Common myeloid progenitor, CD34-positive (primary cell): Measurements from ENCODE around the gene ZNF687. TPM values are rescaled to one million over a fixed set of nuclear protein-coding genes. Genes with fewer than 3 reads are reported as not detected.
A peak's percentile ranks its signal among the peaks of the same experiment; 100 is the strongest.

ENCODE experiments used
- CTCF ChIA-PET: fragments of 350-600 bp; sonication (Branson Sonifier 250); formaldehyde crosslinking; loops from one replicate; lab custom pipeline; 2021; ENCODE audit warnings: antibody characterized with exemption; lab: Charles Lee
- POLR2A ChIA-PET: fragments of 350-600 bp; sonication (Branson Sonifier 250); formaldehyde crosslinking; loops from one replicate; lab custom pipeline; 2021; ENCODE audit warnings: antibody characterized with exemption; lab: Charles Lee
- DNase-seq, 3 donors: peaks; one replicate each; pipeline versions ENCODE4 v3.0.0 to v3.0.0-alpha.2; 2013
- H3K27ac ChIP-seq, 2 experiments: 1 replicate in 1 of 2; 2 replicates in 1 of 2; pipeline ENCODE4 v1.7.0; 2013; ENCODE audit warnings: inconsistent platforms in 2 of 2, low read length in 2 of 2, mild to moderate bottlenecking in 2 of 2, low read depth in 1 of 2, moderate library complexity in 1 of 2; ENCODE audit not compliant: severe bottlenecking in 2 of 2, insufficient read depth in 1 of 2, poor library complexity in 1 of 2
- H3K27me3 ChIP-seq, 5 experiments: replicated peaks in 2 of 5; 1 replicate in 3 of 5; 2 replicates in 2 of 5; pipeline versions ENCODE4 v1.6.1 to v1.7.0; 2013; ENCODE audit warnings: low read length in 4 of 5, mild to moderate bottlenecking in 2 of 5, moderate library complexity in 2 of 5, inconsistent platforms in 1 of 5; ENCODE audit not compliant: insufficient read depth in 5 of 5, control insufficient read depth in 4 of 5
- H3K36me3 ChIP-seq, 4 experiments: 1 replicate in 2 of 4; 2 replicates in 2 of 4; pipeline versions ENCODE4 v1.6.1 to v1.7.0; 2013; ENCODE audit warnings: low read length in 3 of 4, control low read depth in 1 of 4, mild to moderate bottlenecking in 1 of 4; ENCODE audit not compliant: control insufficient read depth in 4 of 4, insufficient read depth in 4 of 4
- H3K4me1 ChIP-seq, 4 experiments: 1 replicate in 3 of 4; 2 replicates in 1 of 4; pipeline versions ENCODE4 v1.6.1 to v1.7.1; 2013; ENCODE audit warnings: low read length in 3 of 4, mild to moderate bottlenecking in 3 of 4, control low read depth in 1 of 4, inconsistent platforms in 1 of 4, moderate library complexity in 1 of 4; ENCODE audit not compliant: control insufficient read depth in 4 of 4, insufficient read depth in 4 of 4; ENCODE audit errors: control extremely low read depth in 1 of 4
- H3K4me3 ChIP-seq, 7 experiments: 1 replicate in 4 of 7; 2 replicates in 3 of 7; pipeline versions ENCODE4 v1.5.1 to v1.7.0; 2013; ENCODE audit warnings: mild to moderate bottlenecking in 7 of 7, low read length in 6 of 7, moderate library complexity in 6 of 7, inconsistent platforms in 2 of 7, low read depth in 2 of 7, control low read depth in 1 of 7; ENCODE audit not compliant: insufficient read depth in 4 of 7, control insufficient read depth in 1 of 7; ENCODE audit errors: extremely low read depth in 1 of 7
- H3K9me3 ChIP-seq, 5 experiments: 1 replicate in 4 of 5; 2 replicates in 1 of 5; pipeline versions ENCODE4 v1.6.1 to v1.7.1; 2013; ENCODE audit warnings: low read length in 4 of 5, mild to moderate bottlenecking in 2 of 5, inconsistent platforms in 1 of 5, low read depth in 1 of 5, moderate library complexity in 1 of 5; ENCODE audit not compliant: control insufficient read depth in 4 of 5, insufficient read depth in 2 of 5; ENCODE audit errors: control extremely low read depth in 1 of 5
- WGBS: methylation state at CpG from one replicate; pipeline ENCODE4 v1.1.5; 2013; ENCODE audit not compliant: insufficient coverage; 5-methylcytosine and 5-hydroxymethylcytosine counted together
- polyA plus RNA-seq: library from polyadenylated mRNA; unstranded; fragments of 120-200 nt; gene quantifications from one replicate; pipeline ENCODE4 v1.2.1, GENCODE V29; 2013

Gene ZNF687, protein sequence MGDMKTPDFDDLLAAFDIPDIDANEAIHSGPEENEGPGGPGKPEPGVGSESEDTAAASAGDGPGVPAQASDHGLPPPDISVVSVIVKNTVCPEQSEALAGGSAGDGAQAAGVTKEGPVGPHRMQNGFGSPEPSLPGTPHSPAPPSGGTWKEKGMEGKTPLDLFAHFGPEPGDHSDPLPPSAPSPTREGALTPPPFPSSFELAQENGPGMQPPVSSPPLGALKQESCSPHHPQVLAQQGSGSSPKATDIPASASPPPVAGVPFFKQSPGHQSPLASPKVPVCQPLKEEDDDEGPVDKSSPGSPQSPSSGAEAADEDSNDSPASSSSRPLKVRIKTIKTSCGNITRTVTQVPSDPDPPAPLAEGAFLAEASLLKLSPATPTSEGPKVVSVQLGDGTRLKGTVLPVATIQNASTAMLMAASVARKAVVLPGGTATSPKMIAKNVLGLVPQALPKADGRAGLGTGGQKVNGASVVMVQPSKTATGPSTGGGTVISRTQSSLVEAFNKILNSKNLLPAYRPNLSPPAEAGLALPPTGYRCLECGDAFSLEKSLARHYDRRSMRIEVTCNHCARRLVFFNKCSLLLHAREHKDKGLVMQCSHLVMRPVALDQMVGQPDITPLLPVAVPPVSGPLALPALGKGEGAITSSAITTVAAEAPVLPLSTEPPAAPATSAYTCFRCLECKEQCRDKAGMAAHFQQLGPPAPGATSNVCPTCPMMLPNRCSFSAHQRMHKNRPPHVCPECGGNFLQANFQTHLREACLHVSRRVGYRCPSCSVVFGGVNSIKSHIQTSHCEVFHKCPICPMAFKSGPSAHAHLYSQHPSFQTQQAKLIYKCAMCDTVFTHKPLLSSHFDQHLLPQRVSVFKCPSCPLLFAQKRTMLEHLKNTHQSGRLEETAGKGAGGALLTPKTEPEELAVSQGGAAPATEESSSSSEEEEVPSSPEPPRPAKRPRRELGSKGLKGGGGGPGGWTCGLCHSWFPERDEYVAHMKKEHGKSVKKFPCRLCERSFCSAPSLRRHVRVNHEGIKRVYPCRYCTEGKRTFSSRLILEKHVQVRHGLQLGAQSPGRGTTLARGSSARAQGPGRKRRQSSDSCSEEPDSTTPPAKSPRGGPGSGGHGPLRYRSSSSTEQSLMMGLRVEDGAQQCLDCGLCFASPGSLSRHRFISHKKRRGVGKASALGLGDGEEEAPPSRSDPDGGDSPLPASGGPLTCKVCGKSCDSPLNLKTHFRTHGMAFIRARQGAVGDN
- polyA plus RNA-seq: 17.5 TPM

DNA sequence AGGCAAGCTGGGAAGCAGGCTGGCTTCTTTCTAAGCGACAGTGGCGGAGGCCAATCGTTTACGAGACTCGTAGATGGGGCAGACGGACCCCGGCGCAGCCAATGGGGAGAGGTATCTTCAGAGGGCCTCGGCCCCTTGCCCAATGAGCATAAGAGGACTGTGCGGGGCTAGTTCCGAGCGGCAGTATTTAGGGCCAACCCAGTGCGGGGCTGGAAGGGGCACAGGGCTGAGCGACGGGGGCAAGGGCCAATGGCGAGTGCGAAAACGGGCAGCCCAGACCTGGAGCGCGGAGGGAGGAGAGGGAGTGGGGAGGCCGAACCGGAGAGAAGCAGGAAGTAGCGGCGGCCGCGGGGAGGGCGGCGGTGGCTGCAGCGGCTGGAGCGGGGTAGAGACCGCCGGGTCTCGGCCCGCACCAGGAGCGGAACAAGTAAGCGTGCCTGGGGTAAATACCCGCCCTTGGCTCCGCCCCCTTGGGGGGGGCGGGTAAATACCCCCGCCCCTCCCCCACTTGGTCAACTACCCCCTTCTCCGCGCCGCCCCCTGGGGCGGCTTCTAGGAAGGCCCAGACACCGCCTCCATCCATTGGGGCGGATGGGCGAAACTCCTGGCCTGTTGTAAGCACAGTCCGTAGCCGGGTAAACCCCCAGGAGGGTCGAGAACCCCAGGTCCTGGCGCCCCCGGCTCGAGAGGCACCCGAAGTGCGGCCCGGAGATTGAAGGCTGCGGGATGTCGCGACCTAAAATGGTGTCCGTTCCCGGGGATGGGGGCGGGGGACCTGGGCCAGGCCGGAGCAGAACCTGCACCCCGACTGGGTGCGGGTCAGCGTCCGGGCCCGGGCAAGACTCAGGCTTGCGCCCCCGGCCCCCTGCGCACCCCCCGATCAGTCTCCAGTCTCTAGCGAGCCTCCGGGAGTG is at the start of gene ZNF687:
Gene ZNF687, plus strand, starts transcription at position 331 of the 914 bp plus-strand sequence. CDS start 3,993 bp downstream, outside the sequence.
- WGBS: under 1% methylated on average over 54 of the region's 74 CpGs
- Histone ChIP-seq H3K27me3 (no peaks in the 10 kb centered on the region), H3K36me3 (peaks cover 1 to 19% (median 18%) of the 10 kb centered on the region in 4 experiments), H3K4me3 (peak within 1 kb of the TSS; percentile 64 to 96 (median 83)), H3K4me1 (peaks cover 7 to 35% (median 30%) of the 10 kb centered on the region in 4 experiments), H3K9me3 (no peaks in the 10 kb centered on the region), H3K27ac (peak within 1 kb of the TSS; percentile 90 to 94)
- POLR2A ChIA-PET: interaction anchor here (0.6 to 1.5 kb wide), 7 partner anchors 12 to 93 kb away, joined by 3 to 5 read pairs (median 4); partner anchors contain the start of genes PI4KB, PSMD4 and VPS72
- DNase-seq: peak; percentile 100
- CTCF ChIA-PET: interaction anchor here (0.6 to 1.7 kb wide), 9 partner anchors 11 to 1064 kb away, joined by 3 to 7 read pairs (median 4); partner anchors contain the start of gene PSMD4

DNA sequence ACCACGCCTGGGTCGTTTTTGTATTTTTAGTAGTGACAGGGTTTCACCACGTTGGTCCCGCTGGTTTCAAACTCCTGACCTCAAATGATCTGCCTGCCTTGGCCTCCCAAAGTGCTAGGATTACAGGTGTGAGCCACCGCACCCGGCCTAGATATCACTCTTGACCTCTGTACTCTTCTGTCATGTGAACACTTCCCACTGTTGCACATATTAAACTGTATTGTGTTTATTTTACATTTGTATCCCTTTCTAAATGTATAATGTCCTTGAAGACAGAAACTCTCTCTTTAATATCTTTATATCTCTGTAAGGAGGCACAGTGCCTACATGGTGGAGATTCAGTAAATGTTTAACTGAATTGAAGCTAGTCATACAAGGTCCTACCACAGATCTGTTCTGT is 46.9 kb upstream of the ZNF687 start:
- Histone ChIP-seq H3K27ac (no peak overlapping the region), H3K36me3 (peaks cover 49 to 97% (median 70%) of the 10 kb centered on the region in 4 experiments)

GRCh38 chr1:151237678-151238466 is 44.2 kb upstream of the ZNF687 start:
- ChIA-PET POLR2A (no interaction called here), CTCF (no interaction called here)
- 100% methylated on average over 2 of the region's 4 CpGs for WGBS
- H3K9me3 ChIP-seq: no peaks in the 10 kb centered on the region
- no peaks in the 10 kb centered on the region for H3K27me3 ChIP-seq
- peaks cover 38 to 93% (median 74%) of the 10 kb centered on the region in 4 experiments for H3K36me3 ChIP-seq
- H3K4me3 ChIP-seq: no peak overlapping the region
- no peak overlapping the region for H3K27ac ChIP-seq
- H3K4me1 ChIP-seq: no peaks in the 10 kb centered on the region
- DNase-seq: no peak

More for the DNA sequence above, 46.9 kb upstream of the ZNF687 start:
- DNase-seq: no peak
- CTCF ChIA-PET: interaction anchor here (0.7 to 1.5 kb wide), 2 partner anchors 14 to 23 kb away, joined by 4 to 6 read pairs; no protein-coding TSS in a partner anchor
- Histone ChIP-seq H3K27me3 (no peaks in the 10 kb centered on the region), H3K4me1 (no peaks in the 10 kb centered on the region), H3K4me3 (no peak overlapping the region), H3K9me3 (no peaks in the 10 kb centered on the region)
- 100% methylated on average over 4 of the region's 6 CpGs for WGBS
- POLR2A ChIA-PET: interaction anchor here (0.6 kb wide), 1 partner anchor 138 kb away, joined by 4 read pairs; no protein-coding TSS in a partner anchor

DNA sequence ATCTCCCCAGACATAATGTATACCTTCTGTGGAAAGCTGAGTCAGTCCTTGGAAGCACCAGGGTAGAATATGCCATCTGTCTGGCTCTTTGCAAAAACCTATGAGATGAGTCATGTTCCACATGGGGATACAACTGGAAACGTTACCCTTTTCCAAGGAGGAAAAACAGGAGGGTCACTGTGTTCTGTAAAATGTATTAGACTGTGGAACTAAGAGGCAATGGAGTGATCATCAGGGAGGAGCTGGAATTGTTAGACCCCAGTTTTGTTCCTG is 43.7 kb upstream of the ZNF687 start:
- ChIA-PET CTCF (no interaction called here), POLR2A (interaction anchor here (0.5 kb wide), 1 partner anchor 786 kb away, joined by 3 read pairs; no protein-coding TSS in a partner anchor)
- no peaks in the 10 kb centered on the region for H3K9me3 ChIP-seq
- 91% methylated on average over 1 of the region's 1 CpG for WGBS
- H3K27ac ChIP-seq: no peak overlapping the region
- DNase-seq: no peak
- no peaks in the 10 kb centered on the region for H3K27me3 ChIP-seq
- no peaks in the 10 kb centered on the region for H3K4me1 ChIP-seq
- H3K36me3 ChIP-seq: peaks cover 42 to 94% (median 78%) of the 10 kb centered on the region in 4 experiments
- H3K4me3 ChIP-seq: no peak overlapping the region

DNA sequence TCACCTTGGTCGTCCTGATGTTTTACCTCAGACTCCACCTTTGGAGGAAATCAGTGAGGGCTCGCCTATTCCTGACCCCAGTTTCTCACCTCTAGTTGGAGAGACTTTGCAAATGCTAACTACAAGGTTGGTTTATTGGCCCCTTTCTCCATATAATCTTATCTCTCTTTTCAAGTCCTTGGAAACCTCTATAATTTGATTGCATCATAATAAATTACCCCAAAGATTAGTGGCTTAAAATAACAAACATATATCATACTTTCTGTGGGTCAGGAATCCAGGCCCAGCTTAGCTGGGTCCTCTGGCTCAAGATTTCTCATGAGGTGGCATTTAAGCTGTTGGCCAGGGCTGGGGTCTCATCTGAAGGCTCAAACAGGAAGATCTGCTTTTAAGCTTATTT is 39.7 kb upstream of the ZNF687 start:
- Histone ChIP-seq H3K4me1 (no peaks in the 10 kb centered on the region), H3K36me3 (peaks cover 36 to 92% (median 73%) of the 10 kb centered on the region in 4 experiments), H3K9me3 (no peaks in the 10 kb centered on the region), H3K27ac (no peak overlapping the region), H3K27me3 (no peaks in the 10 kb centered on the region), H3K4me3 (no peak overlapping the region)
- CTCF ChIA-PET: interaction anchor here (1.4 to 1.5 kb wide), 2 partner anchors 9 to 15 kb away, joined by 4 to 7 read pairs; no protein-coding TSS in a partner anchor
- no CpG with 5 or more reads among the region's 2 CpGs for WGBS
- POLR2A ChIA-PET: no interaction called here
- DNase-seq: no peak
